Measurements from ENCODE around the gene CAPN10.

DNA sequence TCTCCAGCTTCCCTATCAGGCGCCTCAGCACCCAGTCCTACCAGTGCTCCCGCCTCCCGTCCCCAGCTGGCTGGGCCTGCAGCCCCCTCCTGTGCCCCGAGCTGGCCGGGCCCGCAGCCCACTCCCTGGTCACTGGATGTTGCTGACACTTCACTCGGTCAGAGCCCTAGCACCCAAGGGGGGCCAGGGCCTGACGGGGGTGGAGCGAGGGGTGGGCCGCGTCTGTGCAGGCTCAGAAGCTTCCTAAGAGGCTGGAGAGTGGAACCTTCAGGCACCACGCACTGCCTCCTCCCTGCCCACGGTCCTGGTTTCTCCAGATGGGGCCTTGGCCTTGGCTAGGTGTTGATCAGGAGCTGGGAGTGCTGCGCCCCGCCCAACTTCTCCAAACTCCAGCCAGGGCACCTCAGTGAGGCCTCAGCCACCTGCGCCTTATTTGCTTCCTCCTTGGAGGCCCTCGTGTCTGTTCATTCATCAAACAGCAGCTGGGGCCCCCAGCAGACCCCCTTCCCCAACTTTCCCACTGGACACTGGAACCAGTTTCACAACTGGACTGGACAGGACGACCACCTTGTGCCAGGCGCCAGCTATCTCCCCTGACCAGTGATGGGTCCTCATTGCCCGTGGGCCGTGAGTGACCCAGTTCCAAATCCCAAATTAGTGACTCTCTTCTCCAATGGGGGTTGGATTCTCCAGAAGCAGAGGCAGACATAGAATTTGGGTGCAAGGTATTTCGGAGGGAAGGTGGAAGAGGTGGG, 16.7 kb downstream of the CAPN10 start:
- TF ChIP-seq, protein P1, sequence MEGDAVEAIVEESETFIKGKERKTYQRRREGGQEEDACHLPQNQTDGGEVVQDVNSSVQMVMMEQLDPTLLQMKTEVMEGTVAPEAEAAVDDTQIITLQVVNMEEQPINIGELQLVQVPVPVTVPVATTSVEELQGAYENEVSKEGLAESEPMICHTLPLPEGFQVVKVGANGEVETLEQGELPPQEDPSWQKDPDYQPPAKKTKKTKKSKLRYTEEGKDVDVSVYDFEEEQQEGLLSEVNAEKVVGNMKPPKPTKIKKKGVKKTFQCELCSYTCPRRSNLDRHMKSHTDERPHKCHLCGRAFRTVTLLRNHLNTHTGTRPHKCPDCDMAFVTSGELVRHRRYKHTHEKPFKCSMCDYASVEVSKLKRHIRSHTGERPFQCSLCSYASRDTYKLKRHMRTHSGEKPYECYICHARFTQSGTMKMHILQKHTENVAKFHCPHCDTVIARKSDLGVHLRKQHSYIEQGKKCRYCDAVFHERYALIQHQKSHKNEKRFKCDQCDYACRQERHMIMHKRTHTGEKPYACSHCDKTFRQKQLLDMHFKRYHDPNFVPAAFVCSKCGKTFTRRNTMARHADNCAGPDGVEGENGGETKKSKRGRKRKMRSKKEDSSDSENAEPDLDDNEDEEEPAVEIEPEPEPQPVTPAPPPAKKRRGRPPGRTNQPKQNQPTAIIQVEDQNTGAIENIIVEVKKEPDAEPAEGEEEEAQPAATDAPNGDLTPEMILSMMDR (IDR thresholded peaks at IDR 0.05), result no peak
- no peak for TF ChIP-seq POLR2A (IDR thresholded peaks at IDR 0.05)
- TF ChIP-seq POLR2AphosphoS5 (IDR thresholded peaks at IDR 0.05), result no peak

All from prostate gland (tissue), 2 donors.